EL (cell line): ENCODE results near the gene SKIDA1.

Source experiments
- DNase-seq: peaks from one replicate; pipeline ENCODE4 v3.0.0-alpha.2; 2016

Gene SKIDA1

DNA sequence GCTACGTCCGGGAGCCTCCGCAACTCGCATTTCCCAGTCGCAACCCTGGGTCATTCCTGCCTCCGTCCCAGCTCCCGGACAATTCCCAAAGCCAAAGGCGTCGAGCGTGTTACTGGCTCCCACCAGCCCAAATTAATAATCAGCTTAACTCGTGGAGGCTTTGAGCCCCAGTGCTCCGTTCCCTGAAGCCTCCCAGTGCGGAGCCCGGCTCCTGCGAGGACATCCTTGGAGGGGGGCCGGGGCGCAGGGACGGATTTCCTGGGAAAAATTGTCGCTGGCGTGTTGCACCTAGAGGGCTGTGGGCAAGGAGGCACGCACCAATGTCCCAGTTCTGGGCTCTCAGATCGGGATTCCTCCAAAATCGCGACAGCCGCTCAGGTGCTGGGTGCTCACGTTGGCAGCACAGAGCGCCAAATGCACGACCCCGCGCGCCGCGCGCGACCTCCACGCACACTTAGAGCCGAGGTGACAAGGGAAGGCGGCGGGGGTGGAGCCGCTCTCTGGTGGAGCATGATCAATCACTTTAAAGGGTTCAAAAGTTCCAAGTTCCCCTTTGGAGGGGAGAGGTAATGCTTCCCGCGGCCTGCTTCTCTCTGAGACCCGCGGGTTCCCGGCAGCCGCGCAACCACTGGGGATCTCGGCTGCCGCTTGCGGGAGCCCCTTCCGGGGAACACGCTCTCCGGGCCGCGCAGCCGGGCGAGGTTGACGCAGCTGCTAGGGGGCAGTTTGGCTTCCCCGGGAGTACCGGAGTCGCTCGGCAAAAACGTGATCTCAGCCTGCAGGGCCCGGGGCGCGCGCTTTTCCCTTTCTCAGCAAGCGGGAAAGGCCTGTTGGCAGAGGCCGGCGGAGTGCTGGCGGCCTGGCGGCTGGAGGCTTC is 25.5 kb downstream of the SKIDA1 start:
- no peak for DNase-seq

DNA sequence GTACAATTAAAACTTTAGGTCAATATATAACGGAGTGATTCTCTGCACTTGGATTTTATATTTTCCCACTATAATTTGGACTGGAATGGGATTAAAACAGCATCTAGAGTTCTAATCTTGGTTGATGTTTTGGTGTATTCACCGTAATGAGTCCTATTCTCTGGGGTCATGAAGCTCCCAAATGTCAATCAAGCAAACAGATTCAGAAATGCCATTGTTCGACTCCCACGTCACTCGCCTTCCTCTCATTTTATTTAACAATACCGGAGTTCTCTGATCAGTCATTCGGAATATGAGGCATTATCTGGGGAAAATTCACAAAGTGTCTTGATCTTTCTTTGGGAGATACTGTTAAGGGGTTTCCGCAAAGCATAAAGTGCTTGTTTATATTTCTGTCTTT is 26.5 kb downstream of the SKIDA1 start:
- no peak for DNase-seq

DNA sequence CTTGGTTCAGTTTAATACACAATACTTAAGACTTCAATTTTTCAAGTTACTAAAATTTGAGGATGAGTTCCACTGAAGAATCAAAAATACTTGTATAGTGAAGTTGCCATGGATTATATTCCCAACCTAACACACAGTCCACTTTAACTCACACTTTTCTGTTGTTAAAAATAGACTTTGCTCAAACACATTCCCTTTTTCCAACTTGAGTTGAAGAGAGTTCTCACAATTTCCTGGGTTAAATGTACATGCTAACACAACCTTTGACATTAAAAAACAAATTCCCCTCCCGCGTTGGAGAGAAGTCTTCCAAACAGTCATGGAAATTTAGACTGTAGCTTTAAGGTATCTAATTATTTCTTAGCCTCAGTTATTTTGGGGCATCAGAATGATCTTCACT is 27.1 kb downstream of the SKIDA1 start:
- no peak for DNase-seq

DNA sequence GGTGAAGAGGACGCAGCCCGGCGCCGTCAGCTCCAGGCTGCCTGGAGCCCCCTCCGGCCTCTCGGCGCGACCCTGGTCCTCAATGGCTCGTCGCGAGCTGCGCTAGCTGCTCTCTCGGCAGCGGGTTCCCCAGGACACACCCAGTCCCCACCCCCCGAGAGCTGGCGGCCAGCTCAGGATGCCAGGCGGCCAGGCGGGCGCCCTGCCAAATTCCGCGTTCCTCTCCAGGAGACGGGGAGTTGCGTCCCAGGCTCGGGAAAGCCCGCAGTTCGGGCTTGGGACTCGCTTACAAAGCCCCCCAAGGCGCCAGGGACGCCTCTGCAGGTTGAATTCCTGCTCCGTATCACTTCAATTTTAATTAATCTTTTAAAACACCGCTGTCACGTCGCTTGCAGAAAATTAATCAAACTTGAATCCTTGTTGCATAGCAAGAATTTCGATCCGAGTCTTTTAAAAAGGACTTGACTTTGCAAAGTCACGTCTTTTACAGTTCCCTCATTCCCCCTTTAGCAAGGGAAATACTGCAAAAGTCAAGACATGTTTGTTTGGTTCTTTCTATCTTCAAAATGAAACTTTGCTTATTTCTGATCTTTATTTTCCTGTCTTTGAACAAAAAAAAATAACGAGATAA is 28.2 kb downstream of the SKIDA1 start:
- DNase-seq, result peak; percentile 92

- peak; percentile 56 for DNase-seq
Observed at GRCh38 chr10:21496343-21497176, 28.9 kb downstream of the SKIDA1 start.

DNA sequence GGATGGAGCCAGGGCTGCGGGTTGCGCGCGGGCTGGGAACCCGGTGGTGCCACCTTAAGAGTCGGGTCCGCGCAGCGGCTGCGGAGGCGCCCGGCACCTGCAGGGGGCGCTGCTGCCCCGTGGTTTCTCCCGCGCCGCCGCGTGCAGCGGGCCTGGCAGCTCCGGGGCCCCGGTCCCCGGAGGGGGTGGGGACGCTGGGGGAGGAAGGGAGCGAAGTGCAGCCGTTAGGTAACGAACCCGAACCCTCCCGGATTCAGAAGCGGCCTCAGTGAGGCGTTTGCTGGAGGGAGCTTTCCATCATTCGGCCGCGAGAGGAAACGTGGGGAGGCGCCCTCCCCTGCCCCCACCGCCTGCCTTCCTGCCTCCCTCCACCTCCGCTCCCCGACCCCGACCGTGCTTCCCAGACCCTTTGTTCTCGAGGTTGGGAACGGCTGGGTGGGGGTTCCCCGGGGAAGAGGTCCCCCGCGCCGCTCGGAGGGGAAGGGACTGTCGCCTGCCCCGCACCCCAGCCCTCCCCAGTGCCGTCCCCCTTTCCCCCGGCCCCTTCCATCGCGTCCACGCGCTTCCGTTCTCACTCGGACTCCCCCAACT is 29.6 kb downstream of the SKIDA1 start:
- peak; percentile 83 for DNase-seq

DNA sequence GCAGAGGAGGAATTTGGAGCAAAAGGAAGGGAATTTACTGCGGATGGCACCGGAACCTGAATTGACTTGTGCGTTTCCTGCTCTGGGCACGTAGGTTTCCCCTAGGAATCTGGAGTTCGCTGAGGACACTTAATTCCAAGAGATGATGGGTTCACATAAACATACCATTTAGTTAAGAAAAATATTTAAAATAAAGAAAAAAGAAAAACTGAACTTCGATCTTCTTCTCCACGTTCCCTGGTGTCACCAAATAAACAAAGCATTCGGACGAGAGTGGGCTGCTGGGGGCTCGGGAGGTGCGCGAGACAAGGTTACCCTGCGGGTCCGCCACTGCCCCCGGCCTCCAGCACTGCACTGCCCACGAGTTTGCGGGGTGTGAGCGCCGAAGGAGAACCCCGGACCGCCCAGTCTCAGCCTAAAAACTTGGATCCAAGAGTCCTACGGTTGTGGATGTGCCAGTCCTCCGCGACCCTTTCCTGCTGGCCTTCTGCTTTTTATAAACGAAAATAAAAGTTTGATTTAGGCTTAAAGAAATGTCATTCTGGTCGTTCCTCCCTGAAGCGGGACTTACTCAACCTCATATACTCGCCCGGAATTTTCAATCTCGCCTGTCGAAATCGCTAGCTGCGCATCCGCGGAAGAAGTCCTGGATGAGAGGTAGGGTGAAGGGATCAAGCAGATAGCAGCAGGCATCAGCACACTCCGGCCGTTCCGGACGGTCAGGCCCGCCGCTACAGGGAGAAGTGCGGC is 30.3 kb downstream of the SKIDA1 start:
- no peak for DNase-seq

DNA sequence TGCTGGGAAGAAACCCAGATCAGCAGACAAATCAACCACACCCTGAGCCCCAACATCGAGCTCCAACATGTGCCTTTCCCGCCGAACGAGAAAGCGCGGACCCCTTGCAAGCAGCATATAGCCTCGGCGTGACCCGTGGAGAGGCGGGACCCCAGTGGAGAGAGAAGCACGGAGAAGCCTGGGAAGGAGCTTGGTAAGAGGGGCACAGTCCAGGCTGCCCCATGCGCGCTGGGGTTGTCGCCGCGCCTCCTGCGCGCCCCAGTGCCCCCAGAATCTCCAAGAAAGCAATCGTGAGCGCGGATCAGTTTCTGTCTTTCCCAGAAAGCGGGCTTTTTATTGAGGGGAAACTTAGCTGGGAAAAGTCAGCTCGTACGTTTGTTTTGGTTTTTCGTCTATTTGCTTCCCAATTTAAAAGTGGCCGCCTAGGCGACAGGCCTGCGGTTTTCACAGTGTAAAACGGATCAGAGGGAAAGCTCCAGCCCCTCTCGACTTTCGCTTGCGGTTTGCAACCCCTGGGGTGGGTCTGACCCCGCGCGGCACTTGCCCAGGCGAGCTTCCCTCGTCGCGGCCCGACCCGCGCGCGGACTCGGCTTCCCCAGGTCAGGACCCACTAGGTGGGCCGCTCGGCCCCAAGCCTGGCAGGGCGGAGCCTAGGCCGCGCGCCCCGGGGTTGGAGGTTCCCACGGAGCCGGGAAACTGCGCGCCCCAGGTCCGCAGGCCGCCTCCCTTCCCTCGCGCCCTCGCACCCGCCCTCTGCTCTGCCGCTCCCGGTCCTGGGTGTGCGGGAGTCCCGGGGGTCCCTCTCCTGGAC is 31.1 kb downstream of the SKIDA1 start:
- DNase-seq, result peak; percentile 57

GRCh38 chr10:21493784-21494183 is 31.7 kb downstream of the SKIDA1 start:
- no peak for DNase-seq

- no peak for DNase-seq
Observed at GRCh38 chr10:21492421-21492820, 33.1 kb downstream of the SKIDA1 start.

- DNase-seq, result no peak
Observed at GRCh38 chr10:21490711-21491105, 34.8 kb downstream of the SKIDA1 start.

GRCh38 chr10:21490028-21490710 is 35.3 kb downstream of the SKIDA1 start:
- no peak for DNase-seq

- no peak for DNase-seq
Observed at GRCh38 chr10:21488957-21489446, 36.5 kb downstream of the SKIDA1 start.

- no peak for DNase-seq
Observed at GRCh38 chr10:21488246-21488956, 37.1 kb downstream of the SKIDA1 start.

GRCh38 chr10:21487416-21488180 is 37.9 kb downstream of the SKIDA1 start:
- DNase-seq, result no peak

GRCh38 chr10:21482821-21483220 is 42.7 kb downstream of the SKIDA1 start:
- no peak for DNase-seq

DNA sequence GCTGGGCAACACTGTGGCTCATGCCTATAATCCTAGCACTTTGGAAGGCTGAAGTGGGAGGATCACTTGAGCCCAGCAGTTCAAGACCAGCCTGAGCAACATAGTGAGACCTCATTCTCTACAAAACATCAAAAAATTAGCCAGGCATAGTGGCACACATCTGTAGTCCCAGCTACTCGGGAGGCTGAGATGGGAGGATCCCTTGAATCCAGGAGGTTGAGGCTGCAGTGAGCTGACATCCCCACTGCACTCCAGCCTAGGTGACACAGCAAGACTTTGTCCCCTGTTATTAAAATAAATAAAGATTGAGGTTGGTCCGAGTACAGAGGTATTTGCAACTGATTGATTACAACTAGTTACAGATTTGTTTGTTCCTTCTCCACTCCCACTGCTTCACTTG is 44.1 kb downstream of the SKIDA1 start:
- no peak for DNase-seq

- DNase-seq, result no peak
Observed at GRCh38 chr10:21479570-21480315, 45.7 kb downstream of the SKIDA1 start.
